Stomach (tissue), 4 donors: Measurements from ENCODE around the gene PCDHA9.

Experiments used
- CTCF ChIP-seq, 7 experiments: fragments of 450-650 bp in 4 of 7; fragments of 200-600 bp in 3 of 7; sonication (generic) in 3 of 7; IDR thresholded peaks; one replicate each; pipeline ENCODE4 v1.5.1; 2016 to 2019; ENCODE audit warnings: antibody characterized with exemption in 7 of 7, control low read depth in 2 of 7, mild to moderate bottlenecking in 1 of 7
- POLR2A ChIP-seq, 4 donors: fragments of 450-650 bp; IDR thresholded peaks; one replicate each; pipeline ENCODE4 v1.6.1; 2016; ENCODE audit warnings: antibody characterized with exemption in 4 of 4, control low read depth in 2 of 4, mild to moderate bottlenecking in 1 of 4, moderate library complexity in 1 of 4

DNA sequence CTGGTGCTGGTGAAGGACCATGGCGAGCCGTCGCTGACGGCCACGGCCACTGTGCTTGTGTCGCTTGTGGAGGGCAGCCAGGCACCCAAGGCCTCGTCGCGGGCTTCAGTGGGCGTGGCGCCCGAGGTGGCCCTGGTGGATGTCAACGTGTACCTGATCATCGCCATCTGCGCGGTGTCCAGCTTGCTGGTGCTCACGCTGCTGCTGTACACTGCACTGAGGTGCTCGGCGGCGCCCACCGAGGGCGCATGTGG lies 9.7 kb downstream of the PCDHA9 start:
- TF ChIP-seq CTCF (IDR thresholded peaks at IDR 0.05) (no peak), POLR2A (IDR thresholded peaks at IDR 0.05) (no peak)
